Right lobe of liver (tissue), 4 donors: ENCODE results near the gene VPS35L.

ENCODE experiments used
- CTCF ChIP-seq, 4 donors: fragments of 200-600 bp in 3 of 4; fragments of 450-650 bp in 1 of 4; IDR thresholded peaks; one replicate each; pipeline versions ENCODE4 v1.5.1 to v1.8.0; 2016 to 2022; ENCODE audit warnings: antibody characterized with exemption in 4 of 4, mild to moderate bottlenecking in 2 of 4
- POLR2A ChIP-seq: fragments of 450-650 bp; IDR thresholded peaks from one replicate; pipeline ENCODE4 v1.6.1; 2017; ENCODE audit warnings: antibody characterized with exemption, mild to moderate bottlenecking
- donor health status: DM: no; HTN: no; CAD: no.
- donor health status: DM: no; HTN: no; CAD: no.
- donor health status: DM: no; HTN: yes; CAD: no.

- TF ChIP-seq CTCF (IDR thresholded peaks at IDR 0.05) (no peak), POLR2A (no peak)
Measured at GRCh38 chr16:19737306-19738038, 182.0 kb downstream of the VPS35L start.
